Left lobe of liver (tissue), 2 donors: ENCODE results near the gene C4orf50. TPM values are rescaled to one million over a fixed set of nuclear protein-coding genes. Genes with fewer than 3 reads are reported as not detected.
"Not testable (repeated sequence)": the region's sequence is repeated elsewhere in the genome, so short reads cannot be mapped to it uniquely, and the experiment has no call there.

Source experiments
- ATAC-seq: fragments of 200-7000 bp; cut with Tn5 transposase; one replicate; pipeline ENCODE4 v1.9.1; 2020; ENCODE audit warnings: mild to moderate bottlenecking, moderate library complexity
- DNase-seq: peaks from one replicate; pipeline ENCODE4 v3.0.0-alpha.2; 2020; ENCODE audit warnings: low spot score
- total RNA-seq: library from RNA; stranded (reverse); gene quantifications from one replicate; pipeline ENCODE4 v1.2.1, GENCODE V29; 2021
- donor health status: DM: no; HTN: no; CAD: no; lungs with moderate emphysema.
- donor health status: DM: no; HTN: yes; CAD: no.

C4orf50 gene
- total RNA-seq, 1 donor from 2014 or later = not detected

GRCh38 chr4:6019316-6020263, 1.4 kb upstream of the C4orf50 start:
- DNase-seq (no peak), ATAC-seq (peak; percentile 79)

DNA sequence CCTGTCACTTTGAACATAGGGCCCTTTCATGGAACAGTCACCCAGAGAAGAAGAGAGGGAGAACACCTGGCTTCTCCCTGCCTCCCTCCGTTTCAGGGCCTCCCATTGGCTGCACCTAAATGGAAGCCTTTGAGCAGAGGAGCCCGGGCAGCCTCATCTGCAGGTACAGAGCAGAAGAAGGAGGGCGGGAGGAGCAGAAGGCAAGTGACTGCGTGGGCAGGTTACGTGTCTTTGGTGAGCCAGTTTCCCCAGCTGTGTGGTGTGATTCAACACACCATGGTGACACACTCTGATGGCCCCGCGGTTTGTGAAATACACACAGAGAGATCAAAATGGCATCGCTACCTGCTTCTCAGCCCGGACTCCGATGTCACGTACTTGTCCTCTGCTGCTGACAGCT, 431 bp downstream of the C4orf50 start:
- no peak for ATAC-seq

GRCh38 chr4:6017030-6017429, 1.2 kb downstream of the C4orf50 start:
- DNase-seq = no peak

More for the DNA sequence above, 431 bp downstream of the C4orf50 start:
- no peak for DNase-seq

GRCh38 chr4:6013564-6013963, 4.7 kb downstream of the C4orf50 start:
- DNase-seq (no peak), ATAC-seq (no peak)

More at GRCh38 chr4:6017030-6017429, 1.2 kb downstream of the C4orf50 start:
- ATAC-seq = no peak

GRCh38 chr4:6012200-6012599, 6.0 kb downstream of the C4orf50 start:
- no peak for ATAC-seq
- no peak for DNase-seq

GRCh38 chr4:6011686-6012085, 6.5 kb downstream of the C4orf50 start:
- DNase-seq (no peak), ATAC-seq (peak; percentile 57)

- ATAC-seq = no peak
Measured at GRCh38 chr4:6011271-6011671, 7.0 kb downstream of the C4orf50 start.

DNA sequence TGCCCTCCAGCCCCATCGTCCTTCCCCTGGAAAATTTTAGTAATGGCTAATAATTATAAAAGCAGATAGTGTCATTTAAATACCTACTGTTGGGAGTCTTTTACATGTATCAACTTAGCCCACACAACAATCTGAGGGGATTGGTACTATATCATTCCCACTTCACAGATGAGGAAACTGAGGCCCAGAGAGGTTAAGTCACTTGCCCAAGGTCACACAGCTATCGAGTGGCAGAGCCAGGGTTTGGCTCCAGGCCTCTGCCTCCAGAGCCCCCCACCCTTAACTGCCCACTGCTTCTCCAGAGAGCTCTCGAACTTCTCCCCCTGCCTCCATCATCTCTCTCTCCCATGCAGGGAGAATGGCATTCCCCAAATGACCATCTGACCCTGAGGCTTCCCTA, 7.4 kb downstream of the C4orf50 start:
- no peak for ATAC-seq
- DNase-seq = no peak

More at GRCh38 chr4:6011271-6011671, 7.0 kb downstream of the C4orf50 start:
- DNase-seq = no peak

GRCh38 chr4:6009452-6009851, 8.8 kb downstream of the C4orf50 start:
- DNase-seq (no peak), ATAC-seq (no peak)

GRCh38 chr4:6008766-6009385, 9.4 kb downstream of the C4orf50 start:
- DNase-seq = no peak
- ATAC-seq = no peak

- DNase-seq (no peak), ATAC-seq (peak; percentile 48)
Measured at GRCh38 chr4:6008092-6008551, 10.1 kb downstream of the C4orf50 start.

GRCh38 chr4:6005175-6005574, 13.1 kb downstream of the C4orf50 start:
- ATAC-seq (no peak), DNase-seq (no peak)

DNA sequence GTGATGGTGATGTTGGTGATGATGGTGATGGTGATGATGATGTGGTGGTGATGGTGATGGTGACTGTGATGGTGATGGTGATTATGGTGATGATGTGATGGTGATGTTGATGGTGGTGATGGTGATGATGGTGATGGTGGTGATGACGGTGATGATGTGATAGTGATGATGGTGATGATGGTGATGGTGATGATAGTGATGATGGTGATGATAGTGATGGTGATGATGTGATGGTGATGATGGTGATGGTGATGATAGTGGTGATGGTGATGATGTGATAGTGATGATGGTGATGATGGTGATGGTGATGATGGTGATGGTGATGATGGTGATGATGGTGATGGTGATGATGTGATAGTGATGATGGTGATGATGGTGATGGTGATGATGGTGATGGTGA, 14.7 kb downstream of the C4orf50 start:
- ATAC-seq, DNase-seq: not testable (repeated sequence)

DNA sequence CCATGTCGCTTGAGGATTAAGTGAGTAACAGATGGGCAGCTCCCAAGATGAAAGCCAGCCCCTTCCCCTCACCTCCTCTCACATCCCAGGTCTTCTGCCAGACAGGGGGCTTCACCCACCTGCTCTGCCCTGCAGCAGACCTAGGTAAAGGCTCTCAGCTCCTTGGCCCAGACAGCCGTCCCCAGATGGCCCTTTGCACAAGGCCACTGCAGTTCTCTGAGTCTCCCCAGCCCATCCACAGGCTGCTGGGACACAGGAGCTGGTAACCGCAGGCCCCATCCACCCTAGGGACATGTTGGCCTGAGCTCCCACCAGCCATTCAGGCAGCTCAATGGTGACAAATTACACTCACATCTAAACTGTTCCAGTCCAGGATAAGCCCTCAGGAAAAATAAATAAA, 15.3 kb downstream of the C4orf50 start:
- DNase-seq (no peak), ATAC-seq (no peak)

DNA sequence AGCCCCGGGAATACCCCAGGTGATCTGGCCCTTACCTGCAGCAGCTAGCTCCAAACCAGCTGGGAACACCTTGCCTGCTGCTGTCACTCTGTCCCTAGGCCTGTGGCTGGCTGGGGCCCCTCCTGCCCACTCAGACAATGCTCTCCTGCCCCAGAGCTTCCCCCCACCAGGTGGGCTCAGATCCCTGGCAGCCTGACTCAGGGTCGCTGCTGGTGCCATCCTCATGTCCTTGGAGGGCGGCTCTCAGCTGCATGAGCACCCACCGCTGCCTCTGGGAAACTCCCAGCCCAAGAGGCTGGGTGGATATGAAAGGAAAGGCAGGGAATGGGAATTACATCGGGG, 15.8 kb downstream of the C4orf50 start:
- ATAC-seq (no peak), DNase-seq (no peak)

- DNase-seq (peak; percentile 29), ATAC-seq (no peak)
Measured at GRCh38 chr4:6001680-6002491, 16.3 kb downstream of the C4orf50 start.

DNA sequence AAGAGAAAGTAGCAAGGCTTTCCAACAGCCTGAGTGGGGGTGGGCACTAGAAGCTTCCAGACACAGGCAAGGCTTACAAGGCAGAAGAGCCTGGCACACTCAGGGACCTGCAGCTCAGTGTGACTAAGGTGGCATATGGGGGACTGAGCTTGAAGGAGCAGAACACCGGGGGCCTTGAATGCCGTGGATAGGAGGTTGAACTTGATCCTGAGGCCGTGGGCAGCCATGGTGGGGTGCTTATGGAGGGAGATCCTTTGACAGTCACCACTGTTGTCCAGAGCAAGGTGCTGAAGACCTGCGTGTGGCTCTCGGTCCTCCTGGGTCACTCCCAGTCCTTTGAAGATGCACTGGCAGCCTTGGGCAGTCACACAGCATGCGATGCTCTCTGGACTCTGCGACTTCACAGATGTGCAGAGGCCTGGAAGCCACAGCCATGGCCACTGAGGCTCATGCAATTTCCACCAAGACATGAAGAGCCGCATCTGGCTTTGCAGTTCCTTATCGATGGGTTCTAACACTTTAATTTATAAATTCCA, 18.3 kb downstream of the C4orf50 start:
- ATAC-seq = no peak
- DNase-seq = no peak

GRCh38 chr4:5999356-5999755, 18.9 kb downstream of the C4orf50 start:
- DNase-seq (no peak), ATAC-seq (no peak)

DNA sequence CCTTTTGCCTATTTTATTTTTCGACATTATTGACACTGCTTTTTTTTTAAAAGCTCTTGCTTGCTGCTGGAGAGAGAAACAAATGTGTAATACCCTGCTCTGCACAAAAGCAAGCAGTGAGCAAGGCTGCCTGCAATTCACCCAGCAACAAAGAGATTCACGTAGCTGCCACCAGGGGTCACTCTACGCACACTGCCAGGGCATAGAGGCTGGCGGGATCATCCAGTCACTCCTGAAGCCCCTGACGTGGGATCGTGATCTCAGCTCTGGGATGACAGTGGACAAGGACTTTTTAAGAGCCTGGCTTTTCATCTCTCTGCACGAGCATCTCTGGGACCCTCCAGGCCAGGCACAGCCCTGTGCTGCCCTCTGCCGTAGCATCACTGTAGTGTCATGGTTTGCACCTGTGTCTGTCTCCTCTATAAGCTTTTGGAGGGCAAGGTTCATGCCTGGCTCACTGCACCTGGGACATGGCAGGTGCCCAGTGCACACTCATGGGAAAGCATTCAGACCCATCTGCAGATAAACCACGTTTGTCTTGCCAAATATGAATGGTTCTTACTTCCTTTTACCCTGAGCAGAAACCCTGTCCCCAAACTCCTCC, 19.8 kb downstream of the C4orf50 start:
- ATAC-seq (peak; percentile 97), DNase-seq (peak; percentile 62)

DNA sequence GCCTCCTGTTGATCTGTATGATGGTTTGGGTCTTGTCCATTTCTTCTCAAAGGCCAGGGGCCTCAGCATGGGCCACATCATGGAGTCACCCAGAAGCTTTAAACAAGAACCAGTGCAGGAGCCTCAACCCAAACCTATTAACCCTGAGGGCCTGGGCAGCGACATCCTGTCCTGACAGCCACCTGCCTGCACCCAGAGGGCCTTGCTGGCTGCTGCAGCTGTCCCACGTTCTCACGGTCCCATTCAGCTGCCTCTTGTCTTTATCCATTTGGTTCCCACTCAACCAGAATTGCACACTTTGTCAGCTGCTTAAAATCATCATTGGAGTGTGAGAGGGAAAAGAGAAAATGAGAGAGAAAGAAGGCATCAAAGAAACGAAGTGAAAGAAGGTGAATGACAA, 21.6 kb downstream of the C4orf50 start:
- ATAC-seq (no peak), DNase-seq (no peak)
